Activated T-cell treated with anti-CD3 and anti-CD28 coated beads for 1 hour (primary cell): ENCODE data around the gene PTPRD.
"Not testable (repeated sequence)": the region's sequence is repeated elsewhere in the genome, so short reads cannot be mapped to it uniquely, and the experiment has no call there.

Experiments
- DNase-seq: peaks from one replicate; pipeline ENCODE4 v3.0.0-alpha.2; 2020; ENCODE audit warnings: low read depth

Gene PTPRD

GRCh38 chr9:8980496-8981013 lies 1632.2 kb downstream of the PTPRD start:
- DNase-seq = no peak

DNA sequence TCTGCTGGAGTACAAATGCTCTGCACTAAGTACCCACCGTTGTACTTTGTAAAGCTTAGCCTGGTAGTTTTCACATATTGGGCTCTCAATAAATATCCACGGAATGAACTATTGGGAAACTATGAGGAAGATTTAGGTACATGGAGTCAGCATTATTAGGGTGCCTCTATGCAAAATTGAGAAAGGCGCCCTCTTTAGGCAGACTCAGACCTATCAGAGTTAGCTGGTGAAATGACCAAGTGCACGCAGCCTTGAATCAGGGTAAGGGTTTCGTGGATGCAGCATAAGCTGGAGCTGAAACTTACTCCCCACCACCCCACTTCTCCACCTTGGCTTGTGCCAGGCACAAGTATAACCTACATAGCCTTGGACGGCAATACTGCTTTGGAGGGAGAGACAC lies 1634.5 kb downstream of the PTPRD start:
- DNase-seq = no peak

DNA sequence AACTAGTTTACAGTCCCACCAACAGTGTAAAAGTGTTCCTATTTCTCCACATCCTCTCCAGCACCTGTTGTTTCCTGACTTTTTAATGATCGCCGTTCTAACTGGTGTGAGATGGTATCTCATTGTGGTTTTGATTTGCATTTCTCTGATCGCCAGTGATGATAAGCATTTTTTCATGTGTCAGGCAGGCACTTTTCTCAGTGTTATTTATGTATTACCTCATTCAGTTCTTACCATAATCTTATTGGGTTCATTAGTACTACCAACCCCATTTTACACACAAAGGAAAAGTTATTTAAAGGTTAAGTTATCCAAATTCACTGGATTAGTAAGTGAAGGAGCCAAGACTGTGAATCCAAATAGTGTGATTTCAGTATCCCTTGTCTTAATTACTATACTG lies 1644.5 kb downstream of the PTPRD start:
- not testable (repeated sequence) for DNase-seq

DNA sequence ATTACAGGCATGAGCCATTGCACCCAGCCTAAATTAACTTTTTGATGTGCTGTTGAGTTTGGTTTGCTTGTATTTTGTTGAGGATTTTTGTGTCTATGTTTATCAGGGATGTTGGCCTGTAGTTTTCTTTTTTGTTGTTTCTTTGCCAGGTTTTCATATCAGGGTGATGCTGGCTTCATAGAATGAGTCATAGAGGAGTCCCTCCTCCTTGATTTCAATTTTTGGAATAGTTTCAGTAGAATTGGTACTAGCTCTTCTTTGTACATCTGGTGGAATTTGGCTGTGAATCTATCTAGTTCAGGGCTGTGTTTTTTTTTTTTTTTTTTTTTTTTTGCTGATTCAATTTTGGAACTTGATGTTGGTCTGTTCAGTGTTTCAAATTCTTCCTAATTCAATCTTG lies 1648.9 kb downstream of the PTPRD start:
- DNase-seq = no peak

- no peak for DNase-seq
Observed at GRCh38 chr9:8962084-8962483, 1650.7 kb downstream of the PTPRD start.

DNA sequence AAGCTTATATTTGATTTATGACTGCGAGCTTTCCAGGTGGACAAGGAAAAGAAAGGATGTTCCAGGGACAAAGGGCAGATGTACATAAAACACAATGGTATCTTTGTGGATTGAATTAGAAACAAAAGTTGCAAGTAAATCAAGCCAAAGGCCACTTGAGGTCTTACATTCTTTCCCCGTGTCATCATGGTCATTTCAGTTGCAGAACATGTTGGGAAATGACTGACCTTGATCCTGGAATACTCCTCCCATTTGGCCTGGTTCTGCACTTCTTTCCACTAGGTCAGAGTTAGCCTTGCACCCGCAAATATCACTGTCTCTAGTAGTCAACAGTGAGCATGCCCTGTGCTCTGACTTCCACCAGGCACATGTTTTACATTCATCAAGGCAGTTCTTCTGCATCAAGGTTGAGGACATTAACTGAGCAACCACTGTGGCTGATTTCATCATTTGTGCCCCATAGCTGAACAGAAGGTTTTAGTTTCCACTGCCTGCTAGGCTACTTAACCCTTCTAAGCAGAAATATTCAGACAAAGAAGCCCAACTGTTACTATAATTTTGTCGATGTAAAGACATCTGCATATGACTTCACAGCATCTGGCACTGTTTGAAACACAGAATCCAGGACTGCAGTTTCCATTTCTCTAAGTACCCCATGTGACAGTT lies 1651.5 kb downstream of the PTPRD start:
- no peak for DNase-seq

GRCh38 chr9:8960254-8960653 lies 1652.5 kb downstream of the PTPRD start:
- DNase-seq = no peak

DNA sequence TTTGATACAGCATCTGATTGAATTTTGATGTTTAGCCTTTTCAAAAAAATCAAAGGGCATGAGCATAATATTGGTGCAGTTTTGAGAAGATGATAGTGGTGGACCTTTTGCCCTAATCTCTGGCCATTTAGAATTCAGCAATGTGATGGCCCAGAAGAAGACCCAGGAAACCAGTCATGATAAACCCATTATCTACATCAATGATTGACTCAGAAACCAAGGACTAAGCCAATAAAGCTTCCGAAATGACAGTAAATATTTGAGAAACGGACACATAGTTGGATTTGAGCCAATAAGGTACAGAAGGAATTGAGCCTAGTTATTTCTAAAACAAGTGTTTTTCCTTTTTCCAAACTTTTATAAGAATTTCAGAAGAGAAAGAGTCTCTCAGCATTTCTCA lies 1654.4 kb downstream of the PTPRD start:
- DNase-seq = no peak

- DNase-seq = no peak
Observed at GRCh38 chr9:8955315-8955714, 1657.5 kb downstream of the PTPRD start.

DNA sequence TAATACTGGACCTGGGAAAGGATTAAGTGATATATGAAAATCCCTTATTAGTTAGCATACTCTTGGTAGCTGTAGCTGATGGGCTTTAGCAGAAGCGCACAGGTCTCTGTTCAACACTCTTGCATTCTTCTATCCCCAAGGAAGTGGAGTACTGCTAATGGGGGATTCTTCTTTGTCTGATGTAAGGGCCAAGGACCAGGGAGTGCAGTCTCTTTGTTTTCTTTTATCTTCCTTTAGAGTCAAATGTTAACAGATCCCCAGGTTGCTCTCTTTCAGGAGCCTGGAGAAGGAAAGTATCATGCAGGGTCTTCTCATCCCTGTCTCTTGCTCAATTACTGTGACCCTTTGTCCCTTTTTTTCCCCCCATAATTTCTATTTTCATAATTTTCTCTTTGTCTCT lies 1666.3 kb downstream of the PTPRD start:
- DNase-seq = no peak

- no peak for DNase-seq
Observed at GRCh38 chr9:8943392-8943791, 1669.4 kb downstream of the PTPRD start.

DNA sequence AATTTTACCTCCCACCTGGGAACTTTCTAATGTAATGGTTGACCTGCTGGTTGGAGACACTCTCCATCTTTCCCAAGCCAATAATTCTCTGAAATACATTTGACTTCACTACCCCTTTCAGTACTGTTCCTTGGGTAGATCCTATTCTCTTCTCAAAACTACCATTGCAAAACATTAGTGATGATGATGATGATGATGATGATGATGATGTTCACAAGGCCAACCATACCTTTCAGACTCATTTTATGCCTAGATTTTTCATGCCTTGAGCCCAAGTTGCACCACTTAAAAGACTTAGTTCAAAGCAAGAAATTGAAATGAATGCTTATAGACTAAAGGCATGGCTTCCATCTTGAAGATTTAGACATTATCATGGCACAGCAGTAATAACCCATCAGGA lies 1672.2 kb downstream of the PTPRD start:
- DNase-seq = no peak

DNA sequence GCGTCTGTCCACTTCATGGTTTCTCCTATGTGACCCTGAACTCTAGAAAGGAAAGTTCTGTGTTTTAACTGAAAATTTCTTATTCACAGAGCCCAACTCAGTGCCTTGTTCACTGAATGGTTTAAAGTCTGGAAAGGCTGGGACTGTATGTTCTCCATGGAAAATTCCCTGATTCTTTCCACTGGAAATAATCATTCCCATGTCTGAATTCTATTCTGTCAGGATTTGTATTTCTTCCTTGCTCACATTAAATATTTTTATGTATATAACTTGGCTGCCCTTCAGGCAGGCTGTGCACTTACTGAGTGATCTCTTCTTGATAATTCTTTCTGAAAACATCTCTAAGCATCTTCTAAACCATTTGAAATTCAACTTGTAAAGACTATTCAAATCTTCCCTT lies 1686.3 kb downstream of the PTPRD start:
- DNase-seq = no peak

DNA sequence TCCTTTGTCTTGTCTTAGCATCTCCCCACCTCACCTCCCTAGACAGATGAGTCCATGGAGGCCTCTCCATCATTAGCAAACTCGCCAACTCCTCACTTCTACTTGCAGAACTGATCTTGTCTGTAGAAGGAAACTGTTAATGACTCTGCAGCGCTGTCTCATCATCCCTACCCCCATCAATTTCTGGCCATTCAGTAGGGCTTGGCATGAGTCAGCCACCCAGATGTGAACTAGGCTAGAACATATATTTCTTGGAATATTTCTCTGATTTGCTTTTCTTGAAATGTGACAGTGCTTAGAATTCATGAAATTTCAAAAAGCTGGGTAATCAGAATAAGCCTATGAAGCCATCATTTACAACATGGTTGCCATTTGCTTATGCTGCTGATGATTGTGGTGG lies 1688.2 kb downstream of the PTPRD start:
- DNase-seq = no peak

- not testable (repeated sequence) for DNase-seq
Observed at GRCh38 chr9:8920478-8921183, 1692.2 kb downstream of the PTPRD start.

DNA sequence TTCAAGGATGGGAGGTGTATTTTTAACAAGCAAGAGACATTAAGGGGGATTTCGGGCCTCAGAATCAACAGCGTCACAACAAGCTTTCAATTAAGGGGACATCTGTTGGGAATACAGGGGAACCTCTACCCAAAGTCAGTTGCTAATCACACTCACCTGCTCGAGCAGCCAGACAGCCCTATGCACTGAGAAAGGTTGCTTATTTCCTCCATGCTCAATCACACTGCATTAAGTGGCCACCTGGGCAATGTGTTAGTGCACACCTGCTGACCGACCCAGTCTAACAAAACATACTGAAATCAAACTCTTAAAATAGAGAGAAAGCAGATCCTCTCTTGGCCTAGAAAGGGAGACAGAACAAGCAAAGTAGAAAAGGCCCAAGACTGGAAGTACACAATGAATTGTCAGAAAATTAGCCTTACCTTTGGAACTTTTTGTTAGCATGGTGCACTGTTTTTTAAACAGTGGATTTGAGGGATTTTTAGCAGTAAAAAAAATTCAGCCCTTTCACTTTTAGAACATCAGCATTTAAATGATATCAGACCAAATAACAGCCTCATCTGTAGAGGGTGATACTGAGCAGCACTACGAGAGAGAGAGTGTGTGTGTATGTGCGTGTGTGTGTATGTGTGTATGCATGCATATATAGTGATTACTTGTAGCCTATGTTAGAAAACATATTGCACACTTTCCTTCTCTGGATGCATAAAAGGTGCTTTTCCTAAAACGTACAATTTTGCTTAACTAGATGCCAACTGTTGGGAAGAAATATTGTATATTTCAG lies 1694.7 kb downstream of the PTPRD start:
- no peak for DNase-seq

DNA sequence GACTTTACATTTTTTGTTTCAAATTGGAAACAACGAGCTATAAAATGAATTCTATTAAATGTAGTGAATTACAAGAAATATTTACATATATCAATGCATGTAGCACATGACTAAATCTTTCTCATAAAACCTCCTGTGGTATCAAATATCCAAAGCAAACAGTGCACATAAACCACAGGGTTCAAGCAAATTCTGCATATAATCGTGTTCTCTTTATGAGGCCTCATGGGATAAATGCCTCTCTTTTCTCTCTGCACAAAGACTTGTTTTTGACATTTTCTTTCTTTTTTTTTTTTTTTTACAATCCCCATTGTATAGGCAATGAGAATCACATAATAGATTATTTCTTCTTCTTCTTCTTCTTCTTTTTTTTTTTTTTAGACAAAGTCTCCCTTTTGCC lies 1696.0 kb downstream of the PTPRD start:
- DNase-seq = no peak

DNA sequence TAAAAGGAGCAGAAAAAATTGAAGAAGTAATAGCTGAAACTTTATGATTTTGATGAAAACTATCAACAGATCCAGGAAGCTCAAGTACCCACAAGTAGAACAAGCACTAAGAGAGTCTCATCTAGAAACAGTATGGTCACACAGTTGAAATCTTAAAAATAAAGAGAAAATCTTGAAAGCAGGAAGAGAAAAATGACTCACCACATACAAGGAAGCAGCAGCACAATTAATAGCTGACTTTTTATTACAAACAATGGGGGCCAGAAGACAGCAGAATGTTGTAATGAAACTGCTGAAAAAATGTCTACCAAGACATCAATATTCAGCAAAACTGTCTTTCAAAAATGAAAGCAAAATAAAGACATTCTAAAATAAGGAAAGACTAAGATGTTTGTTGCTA lies 1704.9 kb downstream of the PTPRD start:
- no peak for DNase-seq

DNA sequence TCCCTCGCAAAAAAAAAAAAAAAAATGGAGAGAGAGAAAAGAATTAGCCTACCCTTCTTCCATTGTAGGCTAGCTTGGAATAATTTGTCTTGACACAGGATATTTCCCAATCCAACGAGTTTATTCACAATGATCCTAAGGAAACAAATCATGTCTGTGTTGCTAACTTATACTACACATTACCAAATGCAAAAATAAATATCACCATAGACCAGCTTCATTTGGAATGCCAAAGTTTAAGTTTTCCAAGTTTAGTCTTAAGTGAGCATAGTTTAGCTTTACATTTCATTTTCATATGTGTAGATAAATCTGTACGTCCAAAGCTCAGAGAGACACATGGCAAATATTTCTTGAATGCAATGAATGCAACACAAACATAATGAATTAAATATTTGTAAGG lies 1707.1 kb downstream of the PTPRD start:
- DNase-seq = no peak

DNA sequence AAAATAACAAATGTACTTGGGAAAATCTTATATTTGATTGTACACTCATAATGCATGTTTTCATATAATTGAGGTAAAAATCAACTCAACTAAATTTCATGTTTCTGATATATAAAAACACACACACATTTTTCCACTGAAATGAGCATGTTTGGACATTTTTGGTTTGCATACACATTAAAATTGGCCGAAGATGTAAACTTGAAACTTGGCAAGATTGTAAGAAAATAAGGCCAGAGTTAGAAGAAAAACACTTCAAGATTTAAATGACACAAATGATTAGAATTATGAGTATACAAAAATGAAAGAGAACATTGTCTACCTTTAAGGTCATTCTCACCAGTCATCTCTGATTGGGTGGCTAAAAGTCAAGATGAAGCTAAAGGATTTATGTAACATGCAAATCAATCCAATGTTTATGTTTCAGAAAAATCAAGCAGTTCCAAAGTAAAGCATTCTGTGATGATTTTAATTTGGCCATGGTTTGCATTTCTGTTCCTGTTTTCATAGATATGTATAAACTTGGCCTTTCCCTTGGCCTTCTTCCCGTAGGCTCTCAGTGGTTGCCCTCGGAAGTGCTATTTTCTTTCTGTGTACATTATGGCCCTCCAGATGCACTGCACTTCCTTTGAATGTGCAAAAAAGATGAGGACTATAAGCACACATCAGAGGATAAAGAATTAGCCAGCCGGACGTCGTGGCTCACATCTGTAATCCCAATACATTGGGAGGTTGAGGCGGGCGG lies 1707.9 kb downstream of the PTPRD start:
- DNase-seq = no peak

DNA sequence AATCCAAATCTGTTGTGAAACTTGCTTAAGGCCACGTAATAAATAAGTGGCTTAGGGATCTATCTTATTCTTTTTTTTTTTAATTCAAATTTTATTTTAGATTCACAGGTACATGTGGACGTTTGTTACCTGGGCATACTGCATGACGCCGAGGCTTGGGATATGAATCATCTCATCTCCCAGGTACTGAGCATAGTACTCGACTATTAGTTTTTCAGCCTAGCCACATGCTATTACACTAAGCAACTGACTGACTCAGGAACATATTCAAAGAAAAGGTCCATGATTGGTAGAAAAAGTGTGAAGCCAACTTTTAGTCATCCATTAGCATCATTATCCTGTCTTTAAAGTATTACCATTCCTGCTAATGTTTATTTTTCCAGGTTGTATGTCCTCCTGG lies 1709.7 kb downstream of the PTPRD start:
- DNase-seq = no peak

DNA sequence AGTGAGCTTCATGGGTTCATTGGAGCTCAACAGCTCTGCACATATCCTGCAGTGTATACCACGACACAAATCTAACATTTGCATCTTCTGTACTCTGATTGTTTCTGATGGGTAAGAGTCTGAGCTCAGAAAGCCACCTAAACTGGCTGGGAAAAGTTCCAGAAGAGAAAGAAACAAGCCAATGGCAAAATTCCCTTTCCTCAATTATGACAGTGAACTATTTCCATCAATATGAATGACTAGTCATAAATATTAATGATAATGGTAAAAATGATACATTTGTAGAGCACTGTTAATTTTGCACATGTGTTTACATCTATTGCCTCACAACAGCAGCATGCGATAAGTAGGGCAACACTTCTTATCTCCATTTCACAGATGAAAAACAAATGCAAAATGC lies 1711.7 kb downstream of the PTPRD start:
- DNase-seq = no peak
